Putamen (tissue), 1 donor: ENCODE measurements around the gene ARHGAP1.

Source experiments
- DNase-seq: peaks from one replicate; pipeline ENCODE4 v3.0.0-alpha.2; 2016; ENCODE audit warnings: low spot score

The ARHGAP1 gene

GRCh38 chr11:46700241-46701077, at the start of gene ARHGAP1, which contains the start of gene ZNF408:
TSS of gene ARHGAP1 (minus strand) at chr11:46700619. CDS start at chr11:46696107, 4,512 bp downstream.
TSS of gene ZNF408 (plus strand) at chr11:46701031. CDS start at chr11:46701048, 17 bp downstream.
- DNase-seq: peak; percentile 99

- DNase-seq: no peak
Measured at GRCh38 chr11:46747150-46747549, 46.7 kb upstream of the ARHGAP1 start.

- DNase-seq: no peak
Measured at GRCh38 chr11:46745995-46746394, 45.6 kb upstream of the ARHGAP1 start.

GRCh38 chr11:46745328-46745727, 44.9 kb upstream of the ARHGAP1 start:
- no peak for DNase-seq

- no peak for DNase-seq
Measured at GRCh38 chr11:46743693-46744339, 43.4 kb upstream of the ARHGAP1 start.

GRCh38 chr11:46743043-46743442, 42.6 kb upstream of the ARHGAP1 start:
- no peak for DNase-seq

GRCh38 chr11:46741600-46742484, 41.4 kb upstream of the ARHGAP1 start:
- DNase-seq: no peak

- no peak for DNase-seq
Measured at GRCh38 chr11:46738887-46739286, 38.5 kb upstream of the ARHGAP1 start.

GRCh38 chr11:46737699-46738098, 37.3 kb upstream of the ARHGAP1 start:
- no peak for DNase-seq

GRCh38 chr11:46736615-46737014, 36.2 kb upstream of the ARHGAP1 start:
- no peak for DNase-seq

GRCh38 chr11:46736146-46736545, 35.7 kb upstream of the ARHGAP1 start:
- DNase-seq: no peak

- DNase-seq: no peak
Measured at GRCh38 chr11:46733234-46733633, 32.8 kb upstream of the ARHGAP1 start.

- DNase-seq: no peak
Measured at GRCh38 chr11:46731545-46731944, 31.1 kb upstream of the ARHGAP1 start.

GRCh38 chr11:46729110-46730027, 28.9 kb upstream of the ARHGAP1 start:
- no peak for DNase-seq

- DNase-seq: no peak
Measured at GRCh38 chr11:46728659-46729040, 28.2 kb upstream of the ARHGAP1 start.

GRCh38 chr11:46727952-46728658, 27.7 kb upstream of the ARHGAP1 start:
- DNase-seq: no peak

- no peak for DNase-seq
Measured at GRCh38 chr11:46726206-46726862, 25.9 kb upstream of the ARHGAP1 start.

GRCh38 chr11:46725338-46726205, 25.2 kb upstream of the ARHGAP1 start:
- no peak for DNase-seq

GRCh38 chr11:46724088-46724487, 23.7 kb upstream of the ARHGAP1 start:
- DNase-seq: no peak
